ENCODE measurements around the gene EIF4B.
A peak's percentile ranks its signal among the peaks of the same experiment; 100 is the strongest.

DNA sequence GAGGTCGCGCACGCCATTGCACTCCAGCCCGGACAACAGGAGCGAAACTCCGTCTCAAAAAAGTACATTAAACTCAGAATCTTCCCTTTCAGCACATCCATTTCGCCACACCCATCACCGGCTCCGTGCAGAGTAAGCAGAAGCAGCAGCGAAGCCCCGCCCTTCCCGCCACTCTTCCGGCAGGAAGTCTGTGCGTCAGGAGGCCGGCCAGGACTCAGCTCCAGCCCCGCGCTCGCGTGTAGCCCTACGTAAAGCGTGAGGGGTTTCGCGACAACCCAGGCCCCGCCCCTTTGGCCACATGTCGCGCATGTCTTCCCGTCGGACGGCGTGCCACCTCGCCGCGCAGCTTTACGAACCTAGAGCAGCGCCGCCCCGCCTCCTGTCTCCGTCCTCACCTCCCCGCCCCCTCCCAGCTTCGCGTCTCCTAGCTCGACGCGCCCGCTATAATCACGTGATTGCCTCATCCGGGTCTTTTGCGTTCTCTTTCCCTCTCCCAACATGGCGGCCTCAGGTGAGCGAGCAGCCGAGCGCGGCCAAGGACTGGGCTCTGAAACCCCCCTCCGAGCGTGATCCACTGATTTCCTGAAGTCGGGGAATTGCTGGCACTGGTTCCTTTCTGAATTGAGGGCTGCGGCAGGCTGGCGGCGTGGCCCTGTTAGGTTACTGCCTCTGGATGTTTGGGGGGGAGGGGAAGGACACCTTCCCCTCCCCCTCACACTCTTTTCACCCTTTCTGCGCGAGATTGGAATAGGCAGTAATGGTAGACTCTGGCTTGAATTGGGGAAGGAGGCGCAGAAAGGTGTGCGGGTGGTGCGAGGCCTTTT, at the start of gene EIF4B:
- peak; percentile 58; the same call in 1 of the 2 replicates for TF ChIP-seq GLI4 (CRISPR knock-in tag; IDR thresholded peaks at IDR 0.05; ENCODE audit: borderline replicate concordance)
- 0 out of 2 replicates have a peak, but pooled peaks have one; percentile 42 for TF ChIP-seq ZNF3 (CRISPR knock-in tag; IDR thresholded peaks at IDR 0.05)
